ENCODE data around the gene DGKE. TPM values are rescaled to one million over a fixed set of nuclear protein-coding genes. Genes with fewer than 3 reads are reported as not detected.
A peak's percentile ranks its signal among the peaks of the same experiment; 100 is the strongest.

Gene DGKE
- total and polyA plus RNA-seq, 2 of the 13 experiments (the other 11 are each of a cell fraction or from before 2014, with no cell fraction given) = 3.2 to 5.3 TPM

DNA sequence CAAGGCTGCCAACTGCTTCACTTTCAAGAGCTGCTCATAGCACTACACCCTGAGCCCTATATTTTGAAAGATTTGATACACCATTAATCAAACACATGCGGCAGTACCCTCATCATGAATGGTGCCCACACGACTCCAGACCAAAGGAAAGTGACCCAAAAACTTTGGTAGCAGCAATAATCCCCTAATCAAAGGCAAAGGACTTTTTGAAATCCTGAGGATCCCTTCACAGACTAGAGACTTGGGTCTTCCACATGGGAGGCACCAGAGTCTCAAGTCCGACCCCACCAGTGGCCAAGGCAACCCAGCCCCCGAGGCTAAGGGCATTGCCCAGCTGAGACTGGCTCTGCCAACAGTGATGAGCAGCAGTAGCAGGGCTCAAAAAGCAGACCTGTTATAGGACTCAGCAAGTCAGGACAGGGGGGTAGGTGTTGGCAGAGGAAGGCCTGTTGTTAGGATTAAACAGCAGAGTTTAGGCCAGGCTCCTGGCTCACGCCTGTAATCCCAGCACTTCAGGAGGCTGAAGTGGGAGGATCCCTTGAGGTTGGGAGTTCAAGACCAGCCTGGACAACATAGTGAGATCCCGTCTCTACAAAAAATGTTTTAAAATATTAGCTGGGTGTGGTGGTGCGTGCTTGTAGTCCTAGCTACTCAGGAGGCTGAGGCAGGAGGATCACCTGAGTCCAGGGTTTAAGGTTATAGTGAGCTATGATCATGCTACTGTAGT, 76.7 kb downstream of the DGKE start (continued):
- TF ChIP-seq, protein P1, sequence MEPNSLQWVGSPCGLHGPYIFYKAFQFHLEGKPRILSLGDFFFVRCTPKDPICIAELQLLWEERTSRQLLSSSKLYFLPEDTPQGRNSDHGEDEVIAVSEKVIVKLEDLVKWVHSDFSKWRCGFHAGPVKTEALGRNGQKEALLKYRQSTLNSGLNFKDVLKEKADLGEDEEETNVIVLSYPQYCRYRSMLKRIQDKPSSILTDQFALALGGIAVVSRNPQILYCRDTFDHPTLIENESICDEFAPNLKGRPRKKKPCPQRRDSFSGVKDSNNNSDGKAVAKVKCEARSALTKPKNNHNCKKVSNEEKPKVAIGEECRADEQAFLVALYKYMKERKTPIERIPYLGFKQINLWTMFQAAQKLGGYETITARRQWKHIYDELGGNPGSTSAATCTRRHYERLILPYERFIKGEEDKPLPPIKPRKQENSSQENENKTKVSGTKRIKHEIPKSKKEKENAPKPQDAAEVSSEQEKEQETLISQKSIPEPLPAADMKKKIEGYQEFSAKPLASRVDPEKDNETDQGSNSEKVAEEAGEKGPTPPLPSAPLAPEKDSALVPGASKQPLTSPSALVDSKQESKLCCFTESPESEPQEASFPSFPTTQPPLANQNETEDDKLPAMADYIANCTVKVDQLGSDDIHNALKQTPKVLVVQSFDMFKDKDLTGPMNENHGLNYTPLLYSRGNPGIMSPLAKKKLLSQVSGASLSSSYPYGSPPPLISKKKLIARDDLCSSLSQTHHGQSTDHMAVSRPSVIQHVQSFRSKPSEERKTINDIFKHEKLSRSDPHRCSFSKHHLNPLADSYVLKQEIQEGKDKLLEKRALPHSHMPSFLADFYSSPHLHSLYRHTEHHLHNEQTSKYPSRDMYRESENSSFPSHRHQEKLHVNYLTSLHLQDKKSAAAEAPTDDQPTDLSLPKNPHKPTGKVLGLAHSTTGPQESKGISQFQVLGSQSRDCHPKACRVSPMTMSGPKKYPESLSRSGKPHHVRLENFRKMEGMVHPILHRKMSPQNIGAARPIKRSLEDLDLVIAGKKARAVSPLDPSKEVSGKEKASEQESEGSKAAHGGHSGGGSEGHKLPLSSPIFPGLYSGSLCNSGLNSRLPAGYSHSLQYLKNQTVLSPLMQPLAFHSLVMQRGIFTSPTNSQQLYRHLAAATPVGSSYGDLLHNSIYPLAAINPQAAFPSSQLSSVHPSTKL (CRISPR knock-in tag; IDR thresholded peaks at IDR 0.05) = no peak
- peak; percentile 2; the same call in 1 of the 2 replicates for TF ChIP-seq KMT2B (CRISPR knock-in tag; IDR thresholded peaks at IDR 0.05)
- no peak for TF ChIP-seq ZNF678 (CRISPR knock-in tag; IDR thresholded peaks at IDR 0.05)
- no peak for TF ChIP-seq SOX5 (CRISPR knock-in tag; IDR thresholded peaks at IDR 0.05; ENCODE audit: borderline replicate concordance)
- TF ChIP-seq, protein P2, sequence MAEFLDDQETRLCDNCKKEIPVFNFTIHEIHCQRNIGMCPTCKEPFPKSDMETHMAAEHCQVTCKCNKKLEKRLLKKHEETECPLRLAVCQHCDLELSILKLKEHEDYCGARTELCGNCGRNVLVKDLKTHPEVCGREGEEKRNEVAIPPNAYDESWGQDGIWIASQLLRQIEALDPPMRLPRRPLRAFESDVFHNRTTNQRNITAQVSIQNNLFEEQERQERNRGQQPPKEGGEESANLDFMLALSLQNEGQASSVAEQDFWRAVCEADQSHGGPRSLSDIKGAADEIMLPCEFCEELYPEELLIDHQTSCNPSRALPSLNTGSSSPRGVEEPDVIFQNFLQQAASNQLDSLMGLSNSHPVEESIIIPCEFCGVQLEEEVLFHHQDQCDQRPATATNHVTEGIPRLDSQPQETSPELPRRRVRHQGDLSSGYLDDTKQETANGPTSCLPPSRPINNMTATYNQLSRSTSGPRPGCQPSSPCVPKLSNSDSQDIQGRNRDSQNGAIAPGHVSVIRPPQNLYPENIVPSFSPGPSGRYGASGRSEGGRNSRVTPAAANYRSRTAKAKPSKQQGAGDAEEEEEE (CRISPR knock-in tag; IDR thresholded peaks at IDR 0.05; ENCODE audit: borderline replicate concordance) = no peak
- TF ChIP-seq SMC3 (IDR thresholded peaks at IDR 0.05; ENCODE audit: low read length) = no peak
- 0 out of 2 replicates have a peak, but pooled peaks have one; percentile 43 for TF ChIP-seq ZNF234 (CRISPR knock-in tag; conservative IDR thresholded peaks at IDR 0.05)
- no peak for TF ChIP-seq GPN1 (CRISPR knock-in tag; IDR thresholded peaks at IDR 0.05; ENCODE audit: borderline replicate concordance)
- TF ChIP-seq ZSCAN9 (CRISPR knock-in tag; IDR thresholded peaks at IDR 0.05; ENCODE audit: borderline replicate concordance) = no peak
- TF ChIP-seq, protein P3, sequence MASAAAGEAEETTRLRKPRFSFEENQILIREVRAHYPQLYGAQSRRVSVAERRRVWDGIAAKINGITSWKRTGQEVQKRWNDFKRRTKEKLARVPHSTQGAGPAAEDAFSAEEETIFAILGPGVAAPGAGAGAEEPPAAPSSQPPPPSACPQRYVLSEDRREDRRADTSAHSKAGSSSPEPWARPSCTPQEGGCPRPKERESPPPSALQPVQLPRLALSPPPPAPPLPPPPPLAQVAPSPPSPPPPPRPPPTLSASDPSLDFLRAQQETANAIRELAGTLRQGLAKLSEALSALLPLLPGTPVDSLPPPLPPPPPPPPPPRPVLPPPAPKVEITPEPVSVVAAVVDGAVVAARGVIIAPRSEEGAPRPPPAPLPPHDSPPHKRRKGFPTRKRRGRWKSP (CRISPR knock-in tag; IDR thresholded peaks at IDR 0.05) = no peak
- TF ChIP-seq SP1 (IDR thresholded peaks at IDR 0.05) = no peak
- no peak for TF ChIP-seq SP1 (CRISPR knock-in tag; IDR thresholded peaks at IDR 0.05)
- TF ChIP-seq, protein P4, sequence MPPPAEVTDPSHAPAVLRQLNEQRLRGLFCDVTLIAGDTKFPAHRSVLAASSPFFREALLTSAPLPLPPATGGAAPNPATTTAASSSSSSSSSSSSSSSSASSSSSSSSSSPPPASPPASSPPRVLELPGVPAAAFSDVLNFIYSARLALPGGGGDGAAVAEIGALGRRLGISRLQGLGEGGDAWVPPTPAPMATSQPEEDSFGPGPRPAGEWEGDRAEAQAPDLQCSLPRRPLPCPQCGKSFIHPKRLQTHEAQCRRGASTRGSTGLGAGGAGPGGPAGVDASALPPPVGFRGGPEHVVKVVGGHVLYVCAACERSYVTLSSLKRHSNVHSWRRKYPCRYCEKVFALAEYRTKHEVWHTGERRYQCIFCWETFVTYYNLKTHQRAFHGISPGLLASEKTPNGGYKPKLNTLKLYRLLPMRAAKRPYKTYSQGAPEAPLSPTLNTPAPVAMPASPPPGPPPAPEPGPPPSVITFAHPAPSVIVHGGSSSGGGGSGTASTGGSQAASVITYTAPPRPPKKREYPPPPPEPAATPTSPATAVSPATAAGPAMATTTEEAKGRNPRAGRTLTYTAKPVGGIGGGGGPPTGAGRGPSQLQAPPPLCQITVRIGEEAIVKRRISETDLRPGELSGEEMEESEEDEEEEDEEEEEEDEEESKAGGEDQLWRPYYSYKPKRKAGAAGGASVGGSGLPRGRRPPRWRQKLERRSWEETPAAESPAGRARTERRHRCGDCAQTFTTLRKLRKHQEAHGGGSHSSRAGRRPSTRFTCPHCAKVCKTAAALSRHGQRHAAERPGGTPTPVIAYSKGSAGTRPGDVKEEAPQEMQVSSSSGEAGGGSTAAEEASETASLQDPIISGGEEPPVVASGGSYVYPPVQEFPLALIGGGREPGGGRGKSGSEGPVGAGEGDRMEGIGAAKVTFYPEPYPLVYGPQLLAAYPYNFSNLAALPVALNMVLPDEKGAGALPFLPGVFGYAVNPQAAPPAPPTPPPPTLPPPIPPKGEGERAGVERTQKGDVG (CRISPR knock-in tag; IDR thresholded peaks at IDR 0.05; ENCODE audit: borderline replicate concordance) = no peak
- TF ChIP-seq, protein P5, sequence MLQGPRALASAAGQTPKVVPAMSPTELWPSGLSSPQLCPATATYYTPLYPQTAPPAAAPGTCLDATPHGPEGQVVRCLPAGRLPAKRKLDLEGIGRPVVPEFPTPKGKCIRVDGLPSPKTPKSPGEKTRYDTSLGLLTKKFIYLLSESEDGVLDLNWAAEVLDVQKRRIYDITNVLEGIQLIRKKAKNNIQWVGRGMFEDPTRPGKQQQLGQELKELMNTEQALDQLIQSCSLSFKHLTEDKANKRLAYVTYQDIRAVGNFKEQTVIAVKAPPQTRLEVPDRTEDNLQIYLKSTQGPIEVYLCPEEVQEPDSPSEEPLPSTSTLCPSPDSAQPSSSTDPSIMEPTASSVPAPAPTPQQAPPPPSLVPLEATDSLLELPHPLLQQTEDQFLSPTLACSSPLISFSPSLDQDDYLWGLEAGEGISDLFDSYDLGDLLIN (CRISPR knock-in tag; IDR thresholded peaks at IDR 0.05; ENCODE audit: borderline replicate concordance) = no peak
- TF ChIP-seq, protein P6, sequence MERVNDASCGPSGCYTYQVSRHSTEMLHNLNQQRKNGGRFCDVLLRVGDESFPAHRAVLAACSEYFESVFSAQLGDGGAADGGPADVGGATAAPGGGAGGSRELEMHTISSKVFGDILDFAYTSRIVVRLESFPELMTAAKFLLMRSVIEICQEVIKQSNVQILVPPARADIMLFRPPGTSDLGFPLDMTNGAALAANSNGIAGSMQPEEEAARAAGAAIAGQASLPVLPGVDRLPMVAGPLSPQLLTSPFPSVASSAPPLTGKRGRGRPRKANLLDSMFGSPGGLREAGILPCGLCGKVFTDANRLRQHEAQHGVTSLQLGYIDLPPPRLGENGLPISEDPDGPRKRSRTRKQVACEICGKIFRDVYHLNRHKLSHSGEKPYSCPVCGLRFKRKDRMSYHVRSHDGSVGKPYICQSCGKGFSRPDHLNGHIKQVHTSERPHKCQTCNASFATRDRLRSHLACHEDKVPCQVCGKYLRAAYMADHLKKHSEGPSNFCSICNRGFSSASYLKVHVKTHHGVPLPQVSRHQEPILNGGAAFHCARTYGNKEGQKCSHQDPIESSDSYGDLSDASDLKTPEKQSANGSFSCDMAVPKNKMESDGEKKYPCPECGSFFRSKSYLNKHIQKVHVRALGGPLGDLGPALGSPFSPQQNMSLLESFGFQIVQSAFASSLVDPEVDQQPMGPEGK (CRISPR knock-in tag; IDR thresholded peaks at IDR 0.05) = no peak
- TF ChIP-seq ZNF549 (CRISPR knock-in tag; IDR thresholded peaks at IDR 0.05) = no peak

All from HepG2 (cell line).